Mucosa of descending colon (tissue), 3 donors: Measurements from ENCODE around the gene EGFL8. TPM values are rescaled to one million over a fixed set of nuclear protein-coding genes. Genes with fewer than 3 reads are reported as not detected.

Experiments
- ATAC-seq: fragments of 200-7000 bp; cut with Tn5 transposase; one replicate; pipeline ENCODE4 v1.9.1; 2020; ENCODE audit warnings: mild to moderate bottlenecking, moderate library complexity
- DNase-seq, 3 donors: peaks; one replicate each; pipeline ENCODE4 v3.0.0-alpha.2; 2020
- H3K36me3 ChIP-seq: fragments of 200-600 bp; one replicate; pipeline ENCODE4 v1.8.0; 2021; ENCODE audit warnings: low read depth, mild to moderate bottlenecking
- H3K4me1 ChIP-seq: fragments of 200-600 bp; one replicate; pipeline ENCODE4 v1.8.0; 2021; ENCODE audit warnings: low read depth, mild to moderate bottlenecking
- H3K4me3 ChIP-seq: fragments of 200-600 bp; one replicate; pipeline ENCODE4 v1.8.0; 2021; ENCODE audit warnings: mild to moderate bottlenecking
- H3K9me3 ChIP-seq: fragments of 200-600 bp; one replicate; pipeline ENCODE4 v1.8.0; 2021; ENCODE audit warnings: mild to moderate bottlenecking
- CTCF ChIP-seq: fragments of 200-600 bp; IDR thresholded peaks from one replicate; pipeline ENCODE4 v1.8.0; 2022; ENCODE audit warnings: antibody characterized with exemption, mild to moderate bottlenecking
- intact Hi-C, 2 donors: fragments of 100-400 bp; cut with DNase I in 1 of 2; cut with micrococcal nuclease in 1 of 2; formaldehyde crosslinking; loops; one replicate each; pipeline versions ENCODE4 v1.11.0 to v1.11.1; 2022; cut with DNase I, micrococcal nuclease
- total RNA-seq, 3 donors: library from RNA; stranded (reverse); fragmentation: NEBNext Ultra II Directional in 2 of 3; extraction: Animal tissue kit (Norgen Biotek cat#: 25700) in 2 of 3; gene quantifications; one replicate each; pipeline versions ENCODE4 v1.2.1 to v1.2.4, GENCODE V29; 2021 to 2023
- donor health status: DM: no; HTN: no; CAD: no; lungs with moderate emphysema.
- donor health status: DM: no; HTN: no; CAD: no.
- donor health status: DM: no; HTN: yes; CAD: no.

EGFL8 gene
- total RNA-seq, 3 donors from 2014 or later = 16.9 to 32.1 (median 21.5) TPM

GRCh38 chr6:32166411-32167061 is 2.1 kb downstream of the EGFL8 start:
- intact Hi-C loops = no loop called here
- Histone ChIP-seq H3K36me3 (no peaks in the 10 kb centered on the region), H3K4me3 (no peak overlapping the region), H3K4me1 (no peaks in the 10 kb centered on the region), H3K9me3 (no peaks in the 10 kb centered on the region)
- DNase-seq (peak in 2 of 3 donors; percentile 34 to 57), ATAC-seq (no peak)
- TF ChIP-seq CTCF = no peak

GRCh38 chr6:32167154-32167760 is 2.9 kb downstream of the EGFL8 start:
- intact Hi-C loops = no loop called here

GRCh38 chr6:32167761-32168262 is 3.4 kb downstream of the EGFL8 start:
- H3K9me3 ChIP-seq = no peaks in the 10 kb centered on the region
- no peak for TF ChIP-seq CTCF
- DNase-seq = peak in 2 of 3 donors; percentile 5 to 17
- H3K36me3 ChIP-seq = no peaks in the 10 kb centered on the region
- intact Hi-C loops = no loop called here
- no peak overlapping the region for H3K4me3 ChIP-seq
- no peak for ATAC-seq
- H3K4me1 ChIP-seq = no peaks in the 10 kb centered on the region

More at GRCh38 chr6:32167154-32167760, 2.9 kb downstream of the EGFL8 start:
- ATAC-seq = no peak
- Histone ChIP-seq H3K9me3 (no peaks in the 10 kb centered on the region), H3K4me3 (no peak overlapping the region), H3K36me3 (no peaks in the 10 kb centered on the region), H3K4me1 (no peaks in the 10 kb centered on the region)
- peak in 2 of 3 donors; percentile 29 to 49 for DNase-seq
- TF ChIP-seq CTCF = no peak

- intact Hi-C loops = no loop called here
- Histone ChIP-seq H3K9me3 (no peaks in the 10 kb centered on the region), H3K36me3 (no peaks in the 10 kb centered on the region), H3K4me3 (no peak overlapping the region), H3K4me1 (no peaks in the 10 kb centered on the region)
- peak in 2 of 3 donors; percentile 16 to 20 for DNase-seq
- TF ChIP-seq CTCF = no peak
- no peak for ATAC-seq
Observed at GRCh38 chr6:32168350-32168749, 4.0 kb downstream of the EGFL8 start.

- no peak for ATAC-seq
- no peaks in the 10 kb centered on the region for H3K9me3 ChIP-seq
- intact Hi-C loops = no loop called here
- H3K36me3 ChIP-seq = no peaks in the 10 kb centered on the region
- DNase-seq = peak in 2 of 3 donors; percentile 23 to 36
- H3K4me3 ChIP-seq = no peak overlapping the region
- H3K4me1 ChIP-seq = no peaks in the 10 kb centered on the region
- no peak for TF ChIP-seq CTCF
Observed at GRCh38 chr6:32168807-32169591, 4.6 kb downstream of the EGFL8 start.
